ENCODE measurements around the gene NGEF. TPM values are rescaled to one million over a fixed set of nuclear protein-coding genes. Genes with fewer than 3 reads are reported as not detected.

Gene NGEF
- total RNA-seq, 1 experiment from 2014 or later = 2.7 TPM

DNA sequence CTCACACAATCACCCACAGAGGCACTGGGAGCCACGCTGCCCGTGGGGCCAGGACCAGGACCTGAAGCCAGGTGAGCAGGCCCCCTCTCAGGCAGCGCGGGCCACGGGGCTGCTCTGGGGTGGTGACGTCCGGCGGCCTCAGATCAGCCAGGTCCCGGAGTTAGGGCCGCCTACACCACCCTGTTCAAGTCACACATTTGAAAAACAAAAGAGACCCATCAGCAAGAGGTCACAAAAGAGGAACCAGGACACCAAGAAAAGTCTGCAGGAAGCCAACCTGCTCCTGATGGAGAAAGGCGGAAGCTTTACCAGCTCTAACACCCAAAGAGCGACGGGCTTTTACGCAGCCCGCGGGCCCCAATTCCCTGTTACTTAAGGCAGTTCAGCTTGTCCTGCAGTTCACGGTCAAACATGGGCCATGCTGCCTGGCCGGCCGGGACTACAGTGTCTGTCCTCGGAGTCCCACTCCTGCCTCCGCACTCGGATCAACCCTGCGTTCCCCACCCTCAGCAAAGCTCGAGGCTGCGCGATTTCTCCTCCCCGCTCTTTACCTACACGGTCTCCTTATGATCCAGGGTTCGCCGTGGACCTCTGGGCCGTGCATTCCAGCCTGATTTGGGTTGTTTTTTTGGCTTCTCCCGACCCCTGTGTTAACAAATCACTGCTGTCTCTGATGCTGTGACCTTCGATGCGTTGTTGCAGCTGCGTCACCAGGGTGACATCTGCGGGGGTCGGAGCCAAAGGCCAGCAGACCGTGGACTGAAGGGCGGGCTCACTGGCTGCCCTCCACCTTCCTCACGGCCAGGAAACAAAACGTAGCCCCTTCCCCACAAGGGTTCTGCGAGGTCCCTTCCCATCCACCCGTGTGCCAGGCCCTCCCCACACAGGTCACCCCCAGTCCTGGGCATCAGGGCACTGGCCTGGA lies 112.0 kb downstream of the NGEF start:
- DNase-seq (ENCODE audit: low read depth) = no peak

DNA sequence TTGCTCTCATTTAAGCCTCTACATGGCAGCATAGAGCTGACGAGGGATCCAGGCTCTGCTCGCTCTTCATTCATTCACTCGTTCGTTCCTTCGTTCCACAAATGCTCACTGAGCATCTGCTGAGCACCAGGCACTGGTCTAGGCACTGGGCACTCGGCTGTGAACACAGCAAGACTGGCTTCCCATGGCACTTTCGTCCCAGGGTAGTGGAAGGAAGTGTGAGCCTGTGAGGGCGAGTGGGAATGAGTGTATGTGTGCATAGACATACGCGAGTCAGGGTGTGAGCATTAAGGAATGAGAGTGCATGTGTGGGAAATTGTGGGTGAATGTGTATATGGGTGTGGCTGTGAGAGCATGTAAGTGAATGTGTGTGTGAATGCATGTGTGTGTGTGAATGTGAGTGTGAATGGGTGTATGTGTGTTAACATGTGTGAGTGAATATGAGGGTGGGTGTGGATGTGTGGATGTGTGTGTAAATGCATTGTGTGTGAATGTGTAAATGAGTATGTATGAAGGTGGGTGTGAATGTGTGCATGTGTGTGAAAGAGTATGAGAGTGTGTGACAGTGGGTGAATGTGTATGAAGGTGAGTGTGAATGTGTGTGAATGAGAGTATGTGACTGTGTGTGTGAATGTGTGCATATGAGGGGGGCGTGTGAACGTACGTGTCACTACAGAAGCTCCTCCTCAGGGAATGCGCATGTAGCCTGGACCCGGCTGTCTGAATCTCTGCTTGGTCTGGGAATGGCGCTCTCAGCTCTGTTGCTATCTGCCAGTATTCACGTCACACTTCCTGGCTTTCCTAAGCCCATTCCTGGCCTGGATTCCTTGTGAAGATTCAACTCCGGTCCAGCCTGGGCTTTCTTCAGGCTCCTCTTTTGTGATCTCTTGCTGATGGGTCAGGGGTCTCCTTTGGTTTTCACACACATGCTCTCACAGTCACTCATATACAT lies 114.2 kb downstream of the NGEF start:
- peak; percentile 15 for DNase-seq (ENCODE audit: low read depth)

DNA sequence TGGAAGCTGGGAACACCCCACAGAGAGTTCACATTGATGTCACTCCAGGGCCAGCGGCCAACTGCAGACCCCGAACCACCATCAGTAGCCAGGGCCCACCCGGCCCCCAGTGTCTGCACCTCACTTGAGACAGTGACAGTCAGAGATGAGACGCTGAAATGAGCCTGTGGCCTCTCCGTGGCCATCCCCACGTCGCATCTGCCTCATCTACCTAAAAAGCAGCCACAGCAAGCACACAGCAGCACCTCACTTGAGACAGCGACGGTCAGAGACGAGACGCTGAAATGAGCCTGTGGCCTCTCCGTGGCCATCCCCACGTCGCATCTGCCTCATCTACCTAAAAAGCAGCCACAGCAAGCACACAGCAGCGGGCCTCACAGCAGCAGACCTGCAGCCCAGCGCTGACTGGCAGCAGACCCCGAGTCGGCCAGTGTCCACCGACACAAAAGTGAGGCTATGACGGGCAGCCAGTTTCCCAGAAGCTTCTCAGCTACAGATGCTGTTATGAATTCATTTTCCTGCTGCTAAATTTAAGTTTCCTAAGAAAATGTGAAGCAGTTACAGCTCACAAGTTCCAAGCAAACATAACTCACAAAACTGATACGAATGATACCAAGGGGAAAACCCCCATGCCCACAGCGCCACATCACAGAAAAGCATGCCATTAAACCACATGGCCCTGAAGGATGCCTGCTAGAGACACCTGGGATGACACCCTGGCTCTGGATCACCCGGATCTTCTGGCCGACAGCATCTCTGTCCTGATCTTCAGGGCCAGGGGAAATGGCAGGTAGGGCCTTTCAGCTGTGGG lies 115.3 kb downstream of the NGEF start:
- no peak for DNase-seq (ENCODE audit: low read depth)

DNA sequence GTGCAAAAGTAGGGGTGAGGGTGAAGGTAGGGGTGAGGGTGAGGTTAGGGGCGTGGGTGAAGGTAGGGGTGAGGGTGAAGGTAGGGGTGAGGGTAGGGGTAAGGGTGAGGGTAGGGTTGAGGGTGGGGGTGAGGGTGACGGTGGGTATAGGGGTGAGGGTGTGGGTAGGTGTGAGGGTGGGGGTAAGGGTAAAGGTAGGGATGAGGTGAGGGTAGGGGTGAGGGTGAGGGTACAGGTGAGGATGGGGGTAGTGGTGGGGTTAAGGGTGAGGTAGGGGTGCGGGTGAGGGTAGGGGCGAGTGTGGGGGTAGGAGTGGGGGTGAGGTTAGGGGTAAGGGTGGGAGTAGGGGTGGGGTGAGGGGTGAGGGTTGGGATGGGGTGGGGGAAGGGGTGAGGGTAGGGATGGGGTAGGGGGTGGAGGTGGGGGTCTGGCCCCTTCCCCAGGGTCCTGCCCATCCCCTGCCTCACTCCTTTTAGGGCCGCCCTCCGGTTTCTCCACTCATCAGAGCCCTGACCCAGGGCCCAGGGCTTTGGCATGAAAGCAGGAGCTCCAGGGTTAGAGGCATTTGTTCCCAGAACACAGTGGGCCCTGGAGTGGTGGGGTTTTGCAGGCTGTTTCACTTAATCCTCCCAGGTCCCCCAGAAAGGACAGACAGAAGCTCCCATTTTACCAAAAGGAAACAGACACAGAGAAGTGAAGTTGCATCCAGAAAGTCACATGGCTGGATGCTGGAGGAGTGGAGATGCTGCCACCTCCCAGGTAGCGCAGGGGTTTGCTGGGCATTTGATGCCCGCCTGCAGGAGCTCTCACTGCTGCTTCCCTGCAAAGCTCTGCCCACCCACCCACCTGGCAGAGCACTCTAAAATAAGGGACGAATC lies 116.1 kb downstream of the NGEF start:
- no peak for DNase-seq (ENCODE audit: low read depth)

DNA sequence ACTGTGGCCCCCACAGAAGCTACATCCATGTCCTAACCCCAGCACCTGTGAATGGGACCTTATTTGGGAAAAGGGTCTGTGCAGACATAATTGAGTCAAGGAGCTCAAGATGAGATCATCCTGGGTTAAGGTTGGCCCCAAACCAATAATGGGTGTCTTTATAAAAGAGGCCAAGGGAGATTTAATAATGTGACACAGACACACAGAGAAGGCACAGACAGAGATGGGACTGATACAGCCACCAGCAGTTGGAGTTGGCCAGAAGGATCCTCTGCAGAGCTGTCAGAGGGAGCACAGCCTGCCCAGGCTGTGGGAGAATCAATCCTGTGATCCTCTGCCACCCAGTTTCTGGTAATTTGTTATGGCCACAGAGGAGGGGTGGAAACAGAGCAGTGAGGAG lies 116.9 kb downstream of the NGEF start:
- no peak for DNase-seq (ENCODE audit: low read depth)

DNA sequence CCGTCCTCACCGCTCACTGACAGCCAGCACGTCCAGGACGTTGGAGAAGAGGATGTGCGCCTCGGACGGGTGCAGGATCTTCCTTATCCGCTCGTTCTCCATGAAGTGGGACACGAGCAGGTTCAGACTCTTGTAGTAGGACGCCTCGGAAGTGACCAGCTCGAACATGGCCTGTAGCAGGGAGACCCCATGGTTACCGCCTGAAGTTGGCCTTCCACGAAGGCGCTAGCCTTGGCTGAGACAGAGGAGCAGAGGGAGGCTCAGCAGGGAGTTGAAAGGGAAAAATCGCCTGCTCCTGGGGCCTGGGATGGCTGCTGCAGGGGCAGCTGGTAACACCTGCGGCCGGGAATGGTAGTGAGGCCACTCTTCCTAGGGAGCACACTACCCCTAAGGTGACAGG lies 118.3 kb downstream of the NGEF start:
- DNase-seq (ENCODE audit: low read depth) = no peak

DNA sequence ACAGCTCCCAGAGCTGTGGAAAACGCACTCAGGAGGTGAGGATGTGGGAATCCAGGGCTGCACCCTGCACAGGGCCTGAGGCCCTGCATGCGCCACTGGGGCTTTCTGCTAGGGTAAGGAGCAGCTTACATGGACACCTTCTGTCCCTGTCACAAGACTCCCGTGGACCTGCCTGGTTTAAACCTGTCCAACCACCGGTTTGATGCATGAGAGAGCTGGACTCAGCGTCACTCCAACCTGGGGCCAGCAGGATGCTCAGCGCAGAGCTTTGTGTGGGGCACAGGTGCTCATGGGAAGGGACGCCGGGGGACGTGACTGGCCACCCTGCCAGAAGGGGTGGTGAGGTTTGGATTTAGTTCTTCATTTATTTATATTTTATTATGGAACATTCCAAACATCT lies 118.8 kb downstream of the NGEF start:
- no peak for DNase-seq (ENCODE audit: low read depth)

DNA sequence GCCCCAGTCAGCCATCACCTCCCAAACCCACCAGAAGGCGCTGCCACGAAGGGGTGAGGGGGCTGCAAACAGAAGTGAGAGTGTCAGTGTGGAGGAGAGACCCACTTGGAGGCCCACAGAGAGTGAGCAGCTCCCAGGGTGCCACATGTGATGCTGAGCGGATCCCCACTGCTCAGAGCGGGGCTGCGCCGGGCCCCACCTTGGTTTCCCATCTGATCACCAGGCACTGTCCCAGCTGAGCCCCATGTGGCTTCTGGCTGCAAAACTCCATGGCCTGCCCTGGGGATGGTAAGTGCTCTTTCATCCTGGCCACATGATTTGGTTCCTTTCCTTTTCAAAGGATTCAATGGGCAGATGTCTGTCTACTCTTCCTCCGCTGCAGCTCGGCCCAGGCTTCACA lies 119.2 kb downstream of the NGEF start:
- DNase-seq (ENCODE audit: low read depth) = no peak

DNA sequence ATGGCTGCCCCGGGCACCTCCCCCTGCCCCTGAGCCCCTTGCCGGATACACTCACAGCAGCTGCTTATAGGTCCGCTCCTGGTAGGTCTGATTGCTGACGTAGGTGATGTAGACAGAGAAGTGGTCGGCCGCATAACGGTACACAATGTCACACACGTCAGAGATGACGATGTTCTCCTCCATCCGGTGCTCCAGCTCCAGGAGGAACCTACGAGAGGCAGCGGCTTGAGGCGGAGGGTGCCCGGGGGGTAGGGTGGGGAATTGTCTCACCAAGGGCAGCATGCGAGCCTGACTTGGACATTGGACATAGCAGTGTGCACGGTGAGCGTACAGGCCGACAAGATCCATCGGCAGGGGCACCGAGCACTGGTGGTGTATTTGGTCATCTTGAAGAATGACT lies 120.2 kb downstream of the NGEF start:
- DNase-seq (ENCODE audit: low read depth) = no peak

DNA sequence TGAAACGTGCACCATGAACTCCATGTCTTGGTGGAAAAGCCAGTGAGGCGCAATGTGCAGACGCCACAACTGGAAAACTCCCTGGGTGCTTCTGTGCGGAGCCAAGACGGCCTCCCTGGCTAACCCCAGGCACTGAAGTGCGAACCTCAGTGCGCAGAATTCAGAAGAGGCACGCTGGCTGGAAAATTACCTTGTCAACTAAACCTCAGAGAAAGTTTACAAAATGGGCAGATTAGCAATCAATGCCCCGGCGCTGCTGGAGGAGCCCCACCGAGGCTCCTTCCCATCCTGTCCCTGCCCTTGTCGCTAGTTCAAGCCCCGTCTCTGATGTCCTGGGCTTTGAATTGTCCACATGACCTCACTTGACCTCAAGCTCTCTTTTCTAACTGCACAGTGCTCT lies 120.8 kb downstream of the NGEF start:
- no peak for DNase-seq (ENCODE audit: low read depth)

DNA sequence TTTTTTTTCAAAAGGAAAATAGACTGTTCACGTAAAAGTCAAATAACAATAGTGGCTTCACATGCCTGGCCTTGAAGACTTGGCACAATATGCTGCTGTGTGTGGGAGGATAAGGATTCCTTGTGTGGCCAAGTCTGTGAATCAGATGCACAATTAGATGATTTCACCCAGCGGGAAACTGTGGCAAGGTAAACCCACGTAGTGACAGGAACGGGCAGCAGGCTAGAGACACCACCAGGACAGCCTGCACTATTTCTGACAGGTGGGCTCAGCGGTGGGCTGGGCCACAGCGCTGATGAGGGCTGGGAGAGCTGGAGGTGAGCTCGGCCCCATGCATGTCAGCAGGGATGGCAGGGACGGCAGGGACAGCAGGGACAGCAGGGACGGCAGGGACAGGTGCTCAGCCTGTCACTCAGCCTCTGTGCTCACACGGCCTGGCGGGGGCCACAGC lies 121.4 kb downstream of the NGEF start:
- no peak for DNase-seq (ENCODE audit: low read depth)

DNA sequence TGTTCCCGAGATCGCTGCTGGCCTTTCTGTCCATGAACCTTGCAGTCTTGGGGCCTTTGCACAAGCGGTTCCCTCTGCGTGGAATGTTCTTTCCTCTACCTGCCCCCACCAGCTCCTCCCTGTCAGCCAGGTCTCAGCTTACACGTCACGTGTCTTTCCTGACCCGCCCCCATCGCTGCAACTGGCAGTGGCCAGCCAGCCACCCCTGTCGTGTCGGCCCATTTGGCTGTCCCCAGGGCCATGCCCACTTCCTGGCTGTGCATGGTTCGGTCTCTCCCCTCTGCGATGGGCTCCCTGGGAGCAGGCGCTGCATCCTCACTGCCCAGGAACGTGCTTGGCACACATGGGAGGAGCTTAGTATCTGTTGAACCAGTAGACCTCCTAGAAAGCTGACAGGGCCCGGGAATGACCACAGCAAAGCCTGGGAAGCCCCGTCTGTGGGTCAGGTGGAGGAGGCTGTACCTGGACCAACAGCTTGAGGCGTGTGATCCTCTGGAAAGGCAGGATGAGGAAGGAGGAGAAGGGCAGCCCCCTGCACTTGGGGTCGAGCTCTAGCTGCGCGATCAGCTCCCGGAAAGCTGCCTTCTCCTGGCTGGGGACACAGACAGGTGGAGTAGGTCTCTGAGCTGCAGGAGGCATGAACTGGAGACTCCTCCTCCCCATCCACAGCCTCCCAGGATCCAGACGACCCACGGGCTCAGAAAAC lies 122.0 kb downstream of the NGEF start:
- DNase-seq (ENCODE audit: low read depth) = peak; percentile 46

DNA sequence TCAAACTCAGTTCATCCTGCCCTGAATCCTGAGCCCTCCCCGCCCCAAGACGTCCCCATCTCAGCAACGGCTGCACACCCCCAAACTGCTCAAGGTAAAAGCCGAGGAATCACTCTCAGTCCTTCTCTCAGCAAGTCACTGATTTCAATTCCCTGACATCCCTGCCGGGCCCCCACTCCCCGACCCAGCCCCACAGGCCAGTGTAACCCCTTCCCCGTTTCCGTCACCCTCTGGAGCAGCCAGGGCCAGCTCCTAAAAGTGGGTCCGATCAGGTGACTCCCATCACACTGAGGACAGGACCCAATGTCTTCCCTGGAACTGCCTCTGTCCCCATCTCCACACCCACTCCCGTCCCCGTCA lies 122.5 kb downstream of the NGEF start:
- DNase-seq (ENCODE audit: low read depth) = no peak

DNA sequence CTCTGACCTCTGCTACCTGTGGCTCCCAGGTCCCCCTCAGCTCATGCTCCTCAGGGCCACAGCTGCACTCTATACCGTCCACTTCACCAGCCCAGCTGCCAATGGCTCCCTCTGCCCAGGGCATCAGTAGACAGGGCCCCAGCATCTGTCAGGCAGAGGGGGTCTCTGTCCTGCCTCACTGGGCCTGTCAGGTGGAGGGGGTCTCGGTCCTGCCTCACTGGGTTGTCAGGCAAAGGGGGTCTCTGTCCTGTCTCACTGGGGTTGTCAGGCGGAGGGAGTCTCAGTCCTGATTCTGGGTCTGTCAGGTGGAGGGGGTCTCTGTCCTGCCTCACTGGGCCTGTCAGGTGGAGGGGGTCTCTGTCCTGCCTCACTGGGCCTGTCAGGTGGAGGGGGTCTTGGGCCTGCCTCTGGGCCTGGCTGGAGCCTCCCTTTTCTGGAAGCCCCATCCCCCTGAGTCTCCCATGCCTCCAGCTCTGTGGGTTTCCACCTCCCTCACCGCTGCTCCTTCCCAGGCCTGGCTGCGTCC lies 123.1 kb downstream of the NGEF start:
- DNase-seq (ENCODE audit: low read depth) = no peak

DNA sequence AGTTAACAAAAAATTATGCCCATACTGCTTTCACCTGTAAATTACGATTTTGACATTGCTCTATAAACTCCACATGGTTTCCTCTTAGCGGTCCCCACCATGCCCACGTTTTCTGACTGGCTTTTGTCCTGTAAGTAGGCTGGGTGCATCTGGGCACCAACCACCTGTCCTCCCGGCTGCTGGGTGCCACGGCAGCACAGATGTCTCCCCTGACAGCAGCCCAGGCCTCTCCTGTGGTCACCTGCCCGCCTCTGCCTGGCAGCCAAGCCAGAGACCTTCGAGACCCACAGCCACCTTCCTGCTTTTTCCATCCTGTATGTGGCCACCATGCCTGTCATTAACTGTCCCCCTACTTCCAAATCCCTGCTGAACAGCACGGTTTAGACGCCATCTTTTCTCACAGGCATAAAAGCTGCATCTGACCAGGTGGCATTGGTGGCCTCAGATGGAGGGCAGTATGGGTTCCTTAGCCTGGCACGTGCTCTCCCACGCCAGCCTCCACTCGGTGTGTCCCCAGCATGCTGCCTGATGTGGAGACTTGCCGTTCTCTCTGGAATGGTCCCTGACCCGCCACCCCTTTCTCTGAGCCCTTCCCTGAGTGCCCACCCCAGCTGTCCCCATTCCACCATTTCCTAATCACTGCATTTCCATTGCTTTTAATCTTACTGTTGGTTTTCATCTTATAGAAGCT lies 124.1 kb downstream of the NGEF start:
- no peak for DNase-seq (ENCODE audit: low read depth)

DNA sequence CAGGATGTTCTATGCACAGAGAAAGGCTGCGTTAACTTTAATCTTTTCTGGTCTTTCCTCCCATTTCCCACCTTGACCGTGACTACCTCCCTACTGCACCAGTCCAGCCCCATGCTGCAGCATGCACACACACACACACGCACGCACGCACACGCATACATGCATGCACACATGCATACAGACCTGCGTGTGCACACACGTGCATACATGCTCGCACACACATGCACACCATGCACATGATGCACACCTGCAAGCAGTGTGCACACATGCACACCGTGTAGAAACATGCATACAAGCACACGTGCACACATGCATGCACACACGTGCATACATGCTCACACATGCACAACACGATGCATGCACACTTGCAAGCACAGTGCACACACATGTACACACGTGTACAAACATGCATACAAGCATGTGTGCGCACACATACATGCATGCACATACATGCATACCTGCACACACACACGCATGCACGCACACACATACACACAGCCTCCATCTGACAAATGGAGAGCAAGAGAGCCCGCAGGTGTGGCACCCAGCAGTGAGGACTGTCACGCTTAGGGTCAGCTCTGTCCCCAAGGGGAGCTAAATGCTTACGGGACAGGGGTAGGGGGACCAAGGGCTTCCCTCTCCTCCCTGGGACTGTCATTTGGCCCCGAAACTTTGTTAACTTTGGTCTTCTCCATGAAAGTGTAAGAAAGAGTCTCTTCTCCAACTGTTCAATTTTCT lies 124.8 kb downstream of the NGEF start:
- no peak for DNase-seq (ENCODE audit: low read depth)

DNA sequence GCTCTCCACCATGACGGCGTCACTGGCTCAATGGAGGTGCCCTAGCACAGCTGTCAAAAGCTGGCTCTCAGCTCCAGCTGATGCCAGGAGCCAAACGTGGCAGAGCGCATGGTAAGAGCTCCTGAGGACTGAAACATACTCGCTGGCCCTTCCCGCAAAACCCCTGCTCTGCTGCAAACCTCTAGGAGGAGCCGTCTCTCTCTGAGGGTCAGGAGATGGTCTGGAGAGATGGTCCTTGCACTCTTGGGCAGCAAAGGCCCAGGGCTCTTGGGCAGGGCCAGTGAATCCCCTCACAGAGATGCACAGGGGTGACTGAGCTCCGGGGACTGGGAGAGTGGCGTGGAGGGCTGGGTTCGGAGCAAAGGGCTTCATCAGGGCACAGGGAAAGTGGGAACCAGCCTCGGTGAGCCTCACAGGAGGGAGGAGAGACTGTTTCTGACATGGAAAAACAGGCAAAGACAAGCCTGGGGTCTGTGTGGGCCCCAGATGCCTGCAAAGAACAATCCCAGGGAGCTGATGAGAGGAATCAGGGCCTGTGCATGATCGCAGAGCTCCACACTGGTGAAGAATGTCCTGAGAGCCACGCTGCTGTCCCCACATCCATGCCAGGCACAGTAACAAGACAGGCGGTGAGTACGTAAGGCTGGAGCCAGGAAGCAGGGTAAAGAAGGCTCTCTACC lies 125.7 kb downstream of the NGEF start:
- DNase-seq (ENCODE audit: low read depth) = no peak

DNA sequence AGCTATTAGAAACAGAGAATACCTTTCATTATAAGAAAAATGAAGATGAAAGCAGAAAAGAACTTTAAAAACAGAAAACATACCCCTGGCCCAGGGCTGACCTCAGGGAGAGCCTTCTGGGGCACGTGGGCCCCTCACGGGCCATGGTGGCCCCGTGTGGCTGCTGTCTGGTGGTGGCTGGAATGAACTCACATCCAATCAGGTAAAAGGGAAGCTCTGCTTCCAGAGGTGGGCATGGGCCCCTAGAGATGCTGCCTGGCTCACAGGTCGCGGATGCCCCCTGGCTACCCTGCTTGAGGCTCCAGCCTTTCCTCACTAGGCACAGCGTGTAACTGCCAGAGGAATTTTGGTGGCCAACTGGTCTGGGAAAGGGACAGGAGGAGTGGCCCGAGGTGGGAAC lies 126.4 kb downstream of the NGEF start:
- no peak for DNase-seq (ENCODE audit: low read depth)

All from HT1080 (cell line).